Stimulated activated CD4-positive, alpha-beta T cell treated with anti-CD3 and anti-CD28 coated beads, Interleukin-15, amount 100 ng/mL, for 24 hours (primary cell): ENCODE measurements around the gene SDK1.

Source experiments
- DNase-seq: peaks from one replicate; pipeline ENCODE4 v3.0.0-alpha.2; 2020

The SDK1 gene

GRCh38 chr7:4151524-4151923, 850.5 kb downstream of the SDK1 start:
- DNase-seq: no peak

GRCh38 chr7:4151926-4152549, 851.0 kb downstream of the SDK1 start:
- no peak for DNase-seq

GRCh38 chr7:4154882-4155535, 854.0 kb downstream of the SDK1 start:
- DNase-seq: no peak

DNA sequence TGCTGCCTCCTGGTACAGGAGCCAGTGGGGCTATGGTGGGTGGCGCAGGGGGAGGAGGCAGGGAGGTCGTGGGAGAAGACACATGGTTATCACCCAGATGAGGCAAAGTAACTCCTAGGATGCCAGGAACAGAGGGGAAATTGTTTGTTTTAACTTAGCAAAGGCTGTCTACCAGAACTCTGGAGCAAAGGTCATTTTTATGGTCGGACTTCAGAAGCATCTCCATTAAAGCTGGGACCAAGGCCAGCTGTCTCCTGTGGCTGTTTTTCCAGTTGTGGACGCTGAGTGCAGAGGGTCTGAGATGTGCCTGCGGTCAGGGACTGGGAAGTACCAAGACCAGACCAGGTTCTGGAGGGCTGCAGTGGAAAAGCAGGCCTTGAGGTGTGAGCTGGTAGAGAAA, 855.1 kb downstream of the SDK1 start:
- DNase-seq: no peak

- DNase-seq: no peak
Observed at GRCh38 chr7:4157651-4158050, 856.6 kb downstream of the SDK1 start.

DNA sequence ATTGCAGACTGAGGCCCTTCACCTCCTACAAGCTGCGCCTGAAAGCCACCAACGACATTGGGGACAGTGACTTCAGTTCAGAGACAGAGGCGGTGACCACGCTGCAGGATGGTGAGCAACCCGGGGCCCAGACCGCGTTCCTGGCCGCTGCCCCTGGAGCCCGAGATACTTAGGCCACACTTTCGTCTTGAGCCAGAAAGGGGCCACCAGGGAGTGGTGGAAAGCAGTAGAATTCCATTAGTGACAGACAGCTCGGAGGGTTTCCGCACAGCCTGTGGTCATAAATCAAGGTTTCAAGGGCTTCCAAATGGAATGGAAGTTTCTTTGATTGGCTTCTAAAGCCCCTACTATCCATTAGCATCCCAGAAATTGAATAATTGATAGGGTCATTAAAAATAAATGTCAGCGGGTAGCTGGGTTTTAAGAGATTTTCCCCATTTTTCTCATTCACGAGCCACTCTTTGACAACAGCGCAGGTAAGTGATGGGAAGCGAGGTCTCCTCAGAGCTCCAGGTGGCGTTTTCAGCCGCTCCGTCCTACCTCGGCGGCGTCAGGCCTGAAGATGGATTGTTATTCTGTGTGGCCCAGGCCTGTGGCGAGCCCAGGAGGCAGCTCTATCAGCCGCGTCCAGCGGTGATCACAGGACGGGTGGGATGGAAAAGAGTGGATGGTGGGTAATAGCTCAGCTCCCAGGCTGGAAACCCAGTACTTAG, 857.5 kb downstream of the SDK1 start:
- DNase-seq: no peak

GRCh38 chr7:4159154-4159501, 858.1 kb downstream of the SDK1 start:
- DNase-seq: no peak

GRCh38 chr7:4159761-4160554, 858.9 kb downstream of the SDK1 start:
- no peak for DNase-seq

DNA sequence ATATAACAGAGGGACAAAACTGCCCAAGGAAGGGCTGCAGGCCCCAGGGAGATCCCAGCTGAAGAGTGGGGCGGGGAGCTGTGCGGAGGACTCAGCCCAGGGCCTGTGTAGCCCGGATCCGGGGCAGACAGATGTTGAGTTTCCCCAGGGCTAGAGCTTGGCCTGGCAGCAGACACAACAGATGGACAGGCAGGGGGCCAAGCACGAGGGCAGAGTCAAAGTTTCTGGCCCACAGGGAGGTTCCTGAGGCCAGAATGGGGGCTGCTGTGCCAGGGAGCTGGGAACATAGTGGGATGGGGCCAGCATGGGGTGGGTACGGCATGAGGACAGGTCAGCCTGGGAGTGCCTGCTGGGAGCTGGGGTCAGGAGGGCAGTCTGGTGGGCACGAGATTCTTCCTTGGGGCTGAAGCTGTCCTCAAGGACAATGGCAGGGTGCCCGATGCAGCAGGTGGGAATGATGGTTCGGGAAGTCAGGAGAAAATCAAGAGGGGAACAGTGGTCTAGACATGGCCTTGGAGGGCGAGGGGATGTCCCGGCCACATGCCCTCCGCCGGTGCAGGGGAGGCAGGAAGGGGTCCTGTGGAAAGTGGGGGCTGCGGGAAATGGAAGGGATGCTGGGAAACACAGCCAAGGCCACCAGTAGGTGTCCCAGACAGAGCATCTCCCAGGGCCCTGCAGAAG, 862.0 kb downstream of the SDK1 start:
- DNase-seq: no peak

- DNase-seq: no peak
Observed at GRCh38 chr7:4163565-4164203, 862.6 kb downstream of the SDK1 start.

GRCh38 chr7:4164556-4164955, 863.5 kb downstream of the SDK1 start:
- DNase-seq: no peak

- no peak for DNase-seq
Observed at GRCh38 chr7:4166340-4166739, 865.3 kb downstream of the SDK1 start.

GRCh38 chr7:4166807-4167206, 865.8 kb downstream of the SDK1 start:
- no peak for DNase-seq

DNA sequence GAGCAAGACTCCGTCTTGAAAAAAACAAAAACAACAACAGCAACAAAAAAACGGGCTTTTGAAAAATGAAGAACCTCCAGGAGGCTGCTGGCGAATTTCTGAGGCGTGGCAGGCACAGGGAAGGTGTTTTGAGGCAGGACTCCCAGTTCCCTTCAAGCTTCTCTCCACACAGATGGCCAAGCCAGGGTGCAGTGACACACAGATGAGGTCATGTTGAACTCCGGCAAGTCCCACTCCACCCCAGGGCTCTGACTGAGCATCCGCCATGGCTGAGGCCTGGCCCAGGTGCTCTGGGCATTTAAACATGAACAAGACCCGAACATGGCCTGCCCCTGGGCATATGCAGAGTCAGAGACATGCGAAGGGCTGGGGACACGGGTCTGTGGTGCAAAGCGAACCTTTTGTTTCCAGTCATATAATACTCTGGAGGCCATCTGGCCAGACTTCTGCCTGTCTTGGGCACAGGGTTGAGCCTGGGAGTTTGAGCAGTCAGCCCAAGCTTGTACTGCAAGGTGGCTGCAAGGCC, 866.4 kb downstream of the SDK1 start:
- DNase-seq: no peak

DNA sequence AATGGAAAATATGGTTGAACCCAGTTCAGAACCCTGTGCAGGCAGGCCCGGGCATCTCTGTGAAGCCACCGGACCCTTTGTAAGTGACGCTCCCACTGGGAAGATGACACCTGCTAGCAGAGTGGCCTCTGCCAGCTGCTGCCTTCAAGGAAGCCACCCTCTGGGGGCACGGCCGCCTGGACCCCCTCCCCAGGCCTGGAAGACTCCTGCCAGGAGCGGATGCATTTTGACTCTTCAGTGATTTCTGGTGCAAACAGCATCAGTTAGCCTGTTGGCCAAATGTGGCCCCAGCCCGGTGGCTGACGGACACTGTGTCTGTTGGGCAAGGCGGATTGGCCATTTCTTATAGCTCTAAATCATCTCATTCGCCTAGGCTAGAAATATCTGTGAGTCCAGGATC, 867.0 kb downstream of the SDK1 start:
- DNase-seq: no peak

- DNase-seq: no peak
Observed at GRCh38 chr7:4168541-4168940, 867.5 kb downstream of the SDK1 start.

DNA sequence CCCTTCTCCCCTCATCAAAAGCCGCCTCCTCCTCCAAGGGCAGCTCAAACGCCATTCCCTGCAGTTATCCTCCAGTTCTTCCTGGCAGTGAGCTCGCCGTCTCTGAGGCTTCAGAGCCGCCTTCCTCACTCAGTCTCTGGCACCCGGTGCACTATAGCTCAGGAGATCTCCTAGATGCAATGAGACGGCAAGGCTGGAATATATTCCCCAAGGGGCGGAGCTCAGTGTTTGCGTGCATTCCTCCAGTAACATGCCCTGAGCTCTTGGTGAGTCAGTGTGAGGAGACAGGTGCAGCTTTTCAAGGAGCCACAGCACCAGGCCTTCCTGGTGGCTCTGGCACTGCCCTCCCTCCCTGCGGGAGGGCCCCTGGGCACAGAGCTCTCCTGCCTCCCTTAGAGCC, 868.4 kb downstream of the SDK1 start:
- no peak for DNase-seq

DNA sequence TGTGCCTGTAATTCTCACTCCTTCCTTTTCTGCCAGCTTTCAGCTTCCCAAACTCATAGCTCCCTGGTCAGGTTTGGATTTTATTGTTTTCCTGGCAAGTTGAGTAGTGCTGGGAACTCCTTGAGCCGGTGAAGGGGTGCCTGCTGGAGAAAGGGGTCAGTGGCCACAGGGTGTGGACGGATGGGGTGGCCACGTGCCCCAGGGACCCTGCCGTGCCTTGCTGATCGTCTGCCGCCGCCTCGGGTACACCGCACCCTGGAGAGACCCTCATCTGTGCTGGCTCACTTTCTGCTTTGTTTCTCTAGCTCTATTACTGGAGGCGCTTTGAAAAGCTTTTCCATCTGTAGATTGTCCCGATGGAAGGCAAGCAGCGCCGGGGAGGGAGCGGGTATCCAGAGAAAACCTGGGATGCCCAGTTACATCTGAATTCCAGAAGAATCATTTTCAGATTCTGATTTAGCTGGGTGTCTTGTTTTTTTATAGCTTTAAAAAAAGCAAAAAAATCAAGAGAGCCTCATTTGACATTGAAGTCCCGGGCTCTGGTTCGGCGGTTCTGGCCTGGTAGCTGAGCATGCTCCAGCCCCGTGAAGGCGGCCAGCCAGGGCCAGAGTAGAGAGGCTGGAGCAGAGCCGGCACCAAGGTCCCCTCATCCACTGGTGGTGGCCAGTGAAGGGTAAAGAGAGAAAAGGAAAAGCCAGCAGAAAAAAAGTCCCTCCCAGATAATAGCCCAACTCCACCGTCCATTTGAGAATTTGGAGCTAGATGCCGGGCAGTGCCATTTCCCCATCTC, 870.1 kb downstream of the SDK1 start:
- no peak for DNase-seq

GRCh38 chr7:4172883-4173282, 871.8 kb downstream of the SDK1 start:
- no peak for DNase-seq

DNA sequence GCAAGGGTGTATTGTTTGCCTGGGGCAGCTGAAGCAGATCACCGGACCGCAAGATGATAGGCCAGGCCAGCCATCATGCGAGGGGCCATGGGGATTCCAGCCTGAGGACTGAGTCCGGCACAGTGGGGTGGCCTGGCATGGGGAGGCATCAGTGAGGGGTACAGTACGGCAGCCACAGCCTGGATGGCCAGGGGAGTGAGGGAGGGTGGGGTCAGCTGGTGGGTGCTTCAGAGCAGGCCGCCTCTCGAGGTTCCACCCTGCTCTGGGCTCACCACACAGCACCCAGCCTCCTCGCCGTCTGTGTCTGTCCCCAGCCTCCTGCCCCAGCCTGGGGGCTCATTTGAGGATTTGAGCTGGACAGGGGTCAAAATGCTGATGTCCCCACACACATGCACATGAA, 872.6 kb downstream of the SDK1 start:
- no peak for DNase-seq

DNA sequence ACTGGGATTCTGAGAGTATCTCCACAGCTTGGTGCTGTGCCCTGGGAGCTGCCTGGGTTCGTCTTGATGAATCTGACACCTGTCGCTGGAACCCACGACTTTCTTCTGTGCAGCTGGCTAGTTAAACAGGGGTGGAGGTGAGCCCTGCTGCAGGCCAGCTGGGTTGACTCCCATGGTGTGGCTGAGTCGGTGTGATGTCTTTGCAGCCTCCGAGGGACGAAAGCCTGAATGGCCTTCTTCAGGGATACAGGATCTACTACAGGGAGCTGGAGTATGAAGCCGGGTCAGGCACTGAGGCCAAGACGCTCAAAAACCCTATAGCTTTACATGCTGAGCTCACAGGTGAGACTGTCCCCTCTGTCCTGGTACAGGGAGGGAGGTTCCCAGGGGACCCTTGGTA, 873.0 kb downstream of the SDK1 start:
- no peak for DNase-seq
